ENCODE data around the gene PCDH12.

DNA sequence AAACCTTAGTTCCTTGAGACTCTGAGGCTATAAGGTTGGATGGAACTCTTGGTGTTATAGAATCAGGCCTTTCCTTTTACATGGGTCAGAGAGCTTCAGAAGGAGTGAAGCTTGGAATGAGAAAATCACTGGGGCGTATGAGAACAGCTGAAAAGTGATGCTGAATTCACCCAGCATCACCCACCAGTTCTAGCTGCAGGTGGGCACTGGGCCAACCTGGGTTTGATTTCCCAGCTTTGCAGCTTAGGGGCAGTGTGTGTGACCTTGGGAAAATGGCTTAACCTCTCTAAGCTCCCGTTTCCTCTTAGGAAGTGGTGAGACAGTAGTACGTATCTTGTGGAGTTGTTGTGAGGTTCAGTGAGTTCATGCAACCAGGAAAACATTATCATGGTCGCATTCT, 10.7 kb downstream of the PCDH12 start:
- TF ChIP-seq POLR2A (IDR thresholded peaks at IDR 0.05; ENCODE audit: low read length) (no peak), GATA1 (IDR thresholded peaks at IDR 0.05; ENCODE audit: low read depth, low read length) (no peak)

Measured in erythroblast (primary cell).